Measurements from ENCODE around the gene FAM13A.
"Not testable (repeated sequence)": the region's sequence is repeated elsewhere in the genome, so short reads cannot be mapped to it uniquely, and the experiment has no call there.

FAM13A gene

GRCh38 chr4:89039730-89040338 lies 17.2 kb downstream of the FAM13A start:
- DNase-seq, result peak; percentile 73

- DNase-seq, result no peak
Measured at GRCh38 chr4:89036535-89036934, 20.4 kb downstream of the FAM13A start.

GRCh38 chr4:89031272-89031671 lies 25.7 kb downstream of the FAM13A start:
- DNase-seq, result no peak

GRCh38 chr4:89029591-89029990 lies 27.4 kb downstream of the FAM13A start:
- no peak for DNase-seq

- DNase-seq, result no peak
Measured at GRCh38 chr4:89026542-89026941, 30.4 kb downstream of the FAM13A start.

- peak; percentile 69 for DNase-seq
Measured at GRCh38 chr4:89024051-89024675, 32.8 kb downstream of the FAM13A start.

- no peak for DNase-seq
Measured at GRCh38 chr4:89023140-89023539, 33.8 kb downstream of the FAM13A start.

GRCh38 chr4:89022426-89023128 lies 34.4 kb downstream of the FAM13A start:
- DNase-seq, result no peak

- no peak for DNase-seq
Measured at GRCh38 chr4:89021684-89022083, 35.3 kb downstream of the FAM13A start.

GRCh38 chr4:89021062-89021461 lies 35.9 kb downstream of the FAM13A start:
- DNase-seq, result no peak

- DNase-seq, result not testable (repeated sequence)
Measured at GRCh38 chr4:89014897-89015296, 42.1 kb downstream of the FAM13A start.

- DNase-seq, result no peak
Measured at GRCh38 chr4:89009761-89010369, 47.1 kb downstream of the FAM13A start.

GRCh38 chr4:89009115-89009514 lies 47.9 kb downstream of the FAM13A start:
- no peak for DNase-seq

- no peak for DNase-seq
Measured at GRCh38 chr4:89008166-89008565, 48.8 kb downstream of the FAM13A start.

GRCh38 chr4:89007338-89007939 lies 49.5 kb downstream of the FAM13A start:
- DNase-seq, result no peak

- DNase-seq, result no peak
Measured at GRCh38 chr4:89006307-89006706, 50.7 kb downstream of the FAM13A start.

- DNase-seq, result not testable (repeated sequence)
Measured at GRCh38 chr4:89005066-89005465, 51.9 kb downstream of the FAM13A start.

GRCh38 chr4:89001647-89002445 lies 55.1 kb downstream of the FAM13A start:
- DNase-seq, result no peak

GRCh38 chr4:89000844-89001360 lies 56.1 kb downstream of the FAM13A start:
- DNase-seq, result peak; percentile 69

GRCh38 chr4:89000382-89000781 lies 56.6 kb downstream of the FAM13A start:
- DNase-seq, result no peak

GRCh38 chr4:88999392-88999930 lies 57.5 kb downstream of the FAM13A start:
- no peak for DNase-seq

- no peak for DNase-seq
Measured at GRCh38 chr4:88998891-88999290, 58.1 kb downstream of the FAM13A start.
